Esophagus squamous epithelium (tissue), 4 donors: ENCODE results near the gene ZNF333.

Experiments
- POLR2A ChIP-seq, 4 donors: fragments of 450-650 bp; IDR thresholded peaks; one replicate each; pipeline ENCODE4 v1.6.1; 2017; ENCODE audit warnings: antibody characterized with exemption in 4 of 4, mild to moderate bottlenecking in 4 of 4, moderate library complexity in 3 of 4
- TF ChIP-seq, protein P1 (sequence below), 6 experiments: fragments of 450-650 bp in 4 of 6; fragments of 200-600 bp in 2 of 6; sonication (generic) in 2 of 6; IDR thresholded peaks; one replicate each; pipeline ENCODE4 v1.5.1; 2016 to 2019; ENCODE audit warnings: antibody characterized with exemption in 6 of 6, mild to moderate bottlenecking in 4 of 6, moderate library complexity in 4 of 6

DNA sequence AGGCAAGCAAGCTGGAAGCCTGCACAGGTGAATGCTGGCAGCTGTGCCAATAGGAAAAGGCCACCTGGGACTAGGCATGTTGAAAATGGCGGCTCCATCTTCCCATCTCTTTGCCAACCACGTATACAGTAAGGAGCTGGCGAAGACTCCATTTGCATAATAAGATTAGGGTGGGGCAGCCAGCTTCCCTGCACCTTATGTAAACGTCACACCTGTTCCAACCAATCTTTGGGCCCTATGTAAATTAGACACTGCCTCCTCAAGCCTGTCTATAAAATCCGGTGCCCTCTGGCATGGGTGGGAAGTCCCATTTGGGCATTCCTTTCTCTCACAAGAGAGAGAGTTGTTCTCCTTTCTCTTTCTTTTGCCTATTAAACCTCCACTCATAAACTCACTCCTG is 71.8 kb downstream of the ZNF333 start:
- TF ChIP-seq, protein P1, sequence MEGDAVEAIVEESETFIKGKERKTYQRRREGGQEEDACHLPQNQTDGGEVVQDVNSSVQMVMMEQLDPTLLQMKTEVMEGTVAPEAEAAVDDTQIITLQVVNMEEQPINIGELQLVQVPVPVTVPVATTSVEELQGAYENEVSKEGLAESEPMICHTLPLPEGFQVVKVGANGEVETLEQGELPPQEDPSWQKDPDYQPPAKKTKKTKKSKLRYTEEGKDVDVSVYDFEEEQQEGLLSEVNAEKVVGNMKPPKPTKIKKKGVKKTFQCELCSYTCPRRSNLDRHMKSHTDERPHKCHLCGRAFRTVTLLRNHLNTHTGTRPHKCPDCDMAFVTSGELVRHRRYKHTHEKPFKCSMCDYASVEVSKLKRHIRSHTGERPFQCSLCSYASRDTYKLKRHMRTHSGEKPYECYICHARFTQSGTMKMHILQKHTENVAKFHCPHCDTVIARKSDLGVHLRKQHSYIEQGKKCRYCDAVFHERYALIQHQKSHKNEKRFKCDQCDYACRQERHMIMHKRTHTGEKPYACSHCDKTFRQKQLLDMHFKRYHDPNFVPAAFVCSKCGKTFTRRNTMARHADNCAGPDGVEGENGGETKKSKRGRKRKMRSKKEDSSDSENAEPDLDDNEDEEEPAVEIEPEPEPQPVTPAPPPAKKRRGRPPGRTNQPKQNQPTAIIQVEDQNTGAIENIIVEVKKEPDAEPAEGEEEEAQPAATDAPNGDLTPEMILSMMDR (IDR thresholded peaks at IDR 0.05) = no peak
- no peak for TF ChIP-seq POLR2A (IDR thresholded peaks at IDR 0.05)
